ENCODE results near the gene CLIC6.
A peak's percentile ranks its signal among the peaks of the same experiment; 100 is the strongest.

The CLIC6 gene

GRCh38 chr21:34734696-34735095, 65.9 kb downstream of the CLIC6 start:
- Histone ChIP-seq H3K27me3 (ENCODE audit: insufficient read depth, low read length) (no peaks in the 10 kb centered on the region), H3K23ac (ENCODE audit: low read length) (no peak overlapping the region), H3K36me3 (ENCODE audit: control insufficient read depth in 1 of 2, insufficient read depth in 2 of 2, low read length in 2 of 2) (no peaks in the 10 kb centered on the region), H2BK12ac (ENCODE audit: low read length) (no peak overlapping the region), H3K79me1 (ENCODE audit: low read length) (no peaks in the 10 kb centered on the region), H2BK5ac (ENCODE audit: low read depth, low read length, poor library complexity) (no peak overlapping the region), H4K12ac (ENCODE audit: low read depth, low read length) (no peak overlapping the region), H2AK5ac (ENCODE audit: low read length) (no peak overlapping the region), H4K91ac (ENCODE audit: low read depth, low read length) (no peak overlapping the region), H3K79me2 (ENCODE audit: control insufficient read depth, insufficient read depth, low read length, poor library complexity) (no peaks in the 10 kb centered on the region), H2AFZ (ENCODE audit: insufficient read depth, low read length, poor library complexity) (no peak overlapping the region), H3K4me3 (ENCODE audit: low read depth, low read length) (no peak overlapping the region), H2BK120ac (ENCODE audit: insufficient read depth, low read length, poor library complexity) (no peak overlapping the region), H3K4ac (ENCODE audit: low read depth, low read length) (no peak overlapping the region), H3K14ac (ENCODE audit: low read length) (no peak overlapping the region), H3K27ac (ENCODE audit: low read depth, low read length) (no peak overlapping the region), H3K18ac (ENCODE audit: low read length) (no peak overlapping the region), H3K9me3 (ENCODE audit: insufficient read depth, low read depth, low read length) (peaks cover 2% of the 10 kb centered on the region), H3K4me2 (ENCODE audit: low read length) (no peak overlapping the region), H3K4me1 (ENCODE audit: control insufficient read depth in 1 of 2, insufficient read depth in 2 of 2, low read length in 2 of 2) (no peaks in the 10 kb centered on the region), H4K8ac (ENCODE audit: low read depth, low read length) (no peak overlapping the region), H3K9ac (ENCODE audit: low read length) (no peak overlapping the region)
- peak; percentile 93 to 97 for DNase-seq
- no CpG with 5 or more reads among the region's 7 CpGs for WGBS (ENCODE audit: extremely low coverage, insufficient coverage, insufficient read length)

- Histone ChIP-seq H3K27ac (ENCODE audit: low read depth, low read length) (no peak overlapping the region), H2BK120ac (ENCODE audit: insufficient read depth, low read length, poor library complexity) (no peak overlapping the region), H3K4me2 (ENCODE audit: low read length) (no peak overlapping the region), H3K23ac (ENCODE audit: low read length) (no peak overlapping the region), H2AK5ac (ENCODE audit: low read length) (no peak overlapping the region), H2AFZ (ENCODE audit: insufficient read depth, low read length, poor library complexity) (no peak overlapping the region), H4K8ac (ENCODE audit: low read depth, low read length) (no peak overlapping the region), H2BK12ac (ENCODE audit: low read length) (no peak overlapping the region), H2BK5ac (ENCODE audit: low read depth, low read length, poor library complexity) (no peak overlapping the region), H3K79me1 (ENCODE audit: low read length) (no peaks in the 10 kb centered on the region), H3K4me3 (ENCODE audit: low read depth, low read length) (no peak overlapping the region), H3K27me3 (ENCODE audit: insufficient read depth, low read length) (no peaks in the 10 kb centered on the region), H4K91ac (ENCODE audit: low read depth, low read length) (no peak overlapping the region), H3K79me2 (ENCODE audit: control insufficient read depth, insufficient read depth, low read length, poor library complexity) (no peaks in the 10 kb centered on the region), H3K9me3 (ENCODE audit: insufficient read depth, low read depth, low read length) (peaks cover 2% of the 10 kb centered on the region), H3K36me3 (ENCODE audit: control insufficient read depth in 1 of 2, insufficient read depth in 2 of 2, low read length in 2 of 2) (no peaks in the 10 kb centered on the region), H4K12ac (ENCODE audit: low read depth, low read length) (no peak overlapping the region), H3K4ac (ENCODE audit: low read depth, low read length) (no peak overlapping the region), H3K9ac (ENCODE audit: low read length) (no peak overlapping the region), H3K14ac (ENCODE audit: low read length) (no peak overlapping the region), H3K4me1 (ENCODE audit: control insufficient read depth in 1 of 2, insufficient read depth in 2 of 2, low read length in 2 of 2) (no peaks in the 10 kb centered on the region), H3K18ac (ENCODE audit: low read length) (no peak overlapping the region)
- WGBS (ENCODE audit: extremely low coverage, insufficient coverage, insufficient read length) = no CpG with 5 or more reads among the region's 6 CpGs
- peak; percentile 95 for DNase-seq
Measured at GRCh38 chr21:34736116-34736874, 67.5 kb downstream of the CLIC6 start.

- Histone ChIP-seq H3K18ac (ENCODE audit: low read length) (no peak overlapping the region), H3K23ac (ENCODE audit: low read length) (no peak overlapping the region), H3K9ac (ENCODE audit: low read length) (no peak overlapping the region), H3K36me3 (ENCODE audit: control insufficient read depth in 1 of 2, insufficient read depth in 2 of 2, low read length in 2 of 2) (no peaks in the 10 kb centered on the region), H3K4ac (ENCODE audit: low read depth, low read length) (no peak overlapping the region), H3K27ac (ENCODE audit: low read depth, low read length) (no peak overlapping the region), H2BK5ac (ENCODE audit: low read depth, low read length, poor library complexity) (no peak overlapping the region), H3K4me2 (ENCODE audit: low read length) (no peak overlapping the region), H3K14ac (ENCODE audit: low read length) (no peak overlapping the region), H3K27me3 (ENCODE audit: insufficient read depth, low read length) (no peaks in the 10 kb centered on the region), H4K12ac (ENCODE audit: low read depth, low read length) (no peak overlapping the region), H2BK12ac (ENCODE audit: low read length) (no peak overlapping the region), H3K4me3 (ENCODE audit: low read depth, low read length) (no peak overlapping the region), H4K8ac (ENCODE audit: low read depth, low read length) (no peak overlapping the region), H3K79me1 (ENCODE audit: low read length) (no peaks in the 10 kb centered on the region), H4K91ac (ENCODE audit: low read depth, low read length) (no peak overlapping the region), H2AK5ac (ENCODE audit: low read length) (no peak overlapping the region), H2AFZ (ENCODE audit: insufficient read depth, low read length, poor library complexity) (no peak overlapping the region), H3K79me2 (ENCODE audit: control insufficient read depth, insufficient read depth, low read length, poor library complexity) (no peaks in the 10 kb centered on the region), H2BK120ac (ENCODE audit: insufficient read depth, low read length, poor library complexity) (no peak overlapping the region), H3K4me1 (ENCODE audit: control insufficient read depth in 1 of 2, insufficient read depth in 2 of 2, low read length in 2 of 2) (no peaks in the 10 kb centered on the region), H3K9me3 (ENCODE audit: insufficient read depth, low read depth, low read length) (peaks cover 2% of the 10 kb centered on the region)
- WGBS (ENCODE audit: extremely low coverage, insufficient coverage, insufficient read length) = no CpG with 5 or more reads among the region's 3 CpGs
- peak; percentile 31 to 66 for DNase-seq
Measured at GRCh38 chr21:34737115-34737514, 68.3 kb downstream of the CLIC6 start.

GRCh38 chr21:34740198-34740597, 71.4 kb downstream of the CLIC6 start:
- Histone ChIP-seq H3K27ac (ENCODE audit: low read depth, low read length) (no peak overlapping the region), H4K91ac (ENCODE audit: low read depth, low read length) (no peak overlapping the region), H3K4me3 (ENCODE audit: low read depth, low read length) (no peak overlapping the region), H4K12ac (ENCODE audit: low read depth, low read length) (no peak overlapping the region), H2BK5ac (ENCODE audit: low read depth, low read length, poor library complexity) (no peak overlapping the region), H3K14ac (ENCODE audit: low read length) (no peak overlapping the region), H3K36me3 (ENCODE audit: control insufficient read depth in 1 of 2, insufficient read depth in 2 of 2, low read length in 2 of 2) (no peaks in the 10 kb centered on the region), H2AK5ac (ENCODE audit: low read length) (no peak overlapping the region), H3K4me2 (ENCODE audit: low read length) (no peak overlapping the region), H3K18ac (ENCODE audit: low read length) (no peak overlapping the region), H3K4me1 (ENCODE audit: control insufficient read depth in 1 of 2, insufficient read depth in 2 of 2, low read length in 2 of 2) (no peaks in the 10 kb centered on the region), H2BK12ac (ENCODE audit: low read length) (no peak overlapping the region), H3K4ac (ENCODE audit: low read depth, low read length) (no peak overlapping the region), H3K23ac (ENCODE audit: low read length) (no peak overlapping the region), H2AFZ (ENCODE audit: insufficient read depth, low read length, poor library complexity) (no peak overlapping the region), H3K9me3 (ENCODE audit: insufficient read depth, low read depth, low read length) (peaks cover 2% of the 10 kb centered on the region), H3K79me1 (ENCODE audit: low read length) (no peaks in the 10 kb centered on the region), H3K9ac (ENCODE audit: low read length) (no peak overlapping the region), H4K8ac (ENCODE audit: low read depth, low read length) (no peak overlapping the region), H3K79me2 (ENCODE audit: control insufficient read depth, insufficient read depth, low read length, poor library complexity) (no peaks in the 10 kb centered on the region), H2BK120ac (ENCODE audit: insufficient read depth, low read length, poor library complexity) (no peak overlapping the region), H3K27me3 (ENCODE audit: insufficient read depth, low read length) (no peaks in the 10 kb centered on the region)
- no peak for DNase-seq
- 100% methylated on average over 1 of the region's 1 CpG for WGBS (ENCODE audit: extremely low coverage, insufficient coverage, insufficient read length)

Data from trophoblast cell (in vitro differentiated cells and primary cell).